HG02798 (cell line): ENCODE results near the gene ANAPC16.

Source experiments
- ATAC-seq: cut with Tn5 transposase; IDR thresholded peaks from one replicate; pipeline ENCODE4 v1.9.1; 2021; ENCODE audit warnings: mild to moderate bottlenecking; ENCODE audit not compliant: unreplicated experiment, poor library complexity

ANAPC16 gene

DNA sequence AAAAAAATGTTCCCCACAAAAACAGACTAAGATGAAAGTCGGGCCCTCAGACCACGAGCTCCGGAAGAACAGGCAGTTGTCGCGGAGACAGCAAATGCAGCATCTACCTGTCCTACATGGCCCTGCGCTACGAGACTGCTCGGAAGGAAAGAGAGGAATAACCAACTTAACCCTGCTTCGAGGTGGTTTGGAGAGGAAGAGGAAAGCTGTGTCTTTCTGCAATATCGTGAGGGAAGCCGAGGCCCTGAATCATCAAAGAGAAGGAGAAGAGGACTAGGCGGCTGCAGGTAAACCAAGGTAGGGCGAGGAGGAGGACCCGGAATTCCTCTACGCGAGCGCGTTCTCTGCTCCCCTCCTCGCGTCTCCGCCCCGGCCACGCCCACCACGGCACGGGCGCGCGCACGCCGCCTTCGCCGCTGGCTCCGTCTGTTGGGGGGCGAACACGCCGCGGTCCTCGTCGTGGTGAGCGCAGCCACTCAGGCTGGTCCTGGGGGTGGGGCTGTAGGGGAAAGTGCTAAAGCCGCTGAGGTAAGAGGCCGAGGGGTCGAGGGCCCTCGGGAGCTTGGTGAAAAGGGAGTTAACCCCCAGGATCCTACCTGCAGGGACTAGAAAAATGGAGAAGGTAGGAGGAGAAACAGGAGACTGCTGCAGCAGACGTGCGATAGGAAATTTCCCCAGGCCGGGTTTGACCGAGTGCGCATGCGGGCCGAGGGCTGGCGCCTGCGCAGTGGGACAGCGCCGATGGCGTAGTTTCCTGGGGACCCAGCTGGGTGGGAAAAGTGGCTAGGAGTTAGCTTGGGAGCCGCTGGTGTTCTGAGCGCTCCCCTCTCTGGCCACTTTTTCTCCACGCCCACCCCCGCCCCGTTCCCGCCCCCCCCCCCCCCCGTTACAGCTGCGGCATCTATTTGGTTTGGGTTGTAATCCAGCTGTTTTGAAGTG, at the start of gene ANAPC16, which contains the start of gene ASCC1:
Gene ANAPC16 (plus strand): TSS at position 402 of the 939 bp plus-strand sequence. CDS start 7,903 bp downstream, outside the sequence.
Gene ASCC1 (minus strand): TSS at position 666 of the 939 bp plus-strand sequence. CDS start 2,978 bp downstream, outside the sequence.
- ATAC-seq, result peak; percentile 89

DNA sequence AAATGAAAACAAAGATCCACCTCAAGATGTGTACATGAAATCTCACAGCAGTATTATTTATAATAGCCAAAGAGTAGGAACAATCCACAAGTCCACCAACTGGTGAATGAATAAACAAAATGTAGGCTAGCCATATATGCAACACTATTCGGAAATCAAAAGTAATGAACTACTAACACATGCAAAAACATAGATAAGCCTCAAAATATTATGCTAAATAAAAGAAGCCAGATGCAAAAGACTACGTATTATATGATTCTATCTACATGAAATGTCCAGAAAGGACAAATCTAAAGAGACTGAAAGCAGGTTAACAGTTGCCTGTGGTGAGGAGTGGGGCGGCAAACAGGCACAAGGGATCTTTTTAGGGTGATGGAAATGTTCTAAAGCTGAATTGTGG, 48.7 kb upstream of the ANAPC16 start:
- ATAC-seq, result no peak

GRCh38 chr10:72170263-72170662, 45.5 kb upstream of the ANAPC16 start:
- ATAC-seq, result no peak

GRCh38 chr10:72170733-72171132, 45.1 kb upstream of the ANAPC16 start:
- no peak for ATAC-seq

- no peak for ATAC-seq
These were observed 44.6 kb upstream of the ANAPC16 start for GRCh38 chr10:72171175-72171630.

GRCh38 chr10:72173262-72173618, 42.6 kb upstream of the ANAPC16 start:
- ATAC-seq, result no peak

DNA sequence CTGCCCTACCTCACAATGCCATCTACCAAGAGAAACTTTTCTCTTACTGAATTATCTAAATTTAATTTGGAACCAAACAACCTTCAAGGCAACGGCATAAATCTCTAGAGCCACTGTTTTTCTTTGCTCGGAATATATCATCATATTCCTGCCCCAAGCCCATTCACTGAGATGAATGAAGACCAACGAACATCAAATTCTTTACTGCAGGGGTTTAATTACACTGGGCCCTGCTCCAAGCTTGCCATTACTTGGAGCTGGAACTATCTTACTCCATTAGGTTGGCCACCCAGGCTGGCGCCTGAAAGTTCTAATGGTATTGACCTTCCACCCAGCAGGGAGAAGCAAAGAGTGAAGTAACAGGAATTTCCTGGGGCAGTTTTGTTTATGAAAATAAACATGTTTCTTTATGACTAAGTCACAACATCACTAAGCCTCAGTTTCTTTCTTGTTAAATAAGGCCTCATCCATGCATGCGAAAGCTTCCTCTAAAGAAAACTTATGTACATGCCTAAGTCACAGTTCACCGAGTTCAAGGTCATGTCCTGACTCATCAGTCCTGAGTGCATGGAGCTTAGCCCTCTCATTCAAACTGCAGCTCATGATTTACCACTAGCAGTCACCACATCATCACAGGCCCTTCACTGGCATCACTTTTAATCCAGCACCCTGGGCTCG, 42.1 kb upstream of the ANAPC16 start:
- no peak for ATAC-seq

DNA sequence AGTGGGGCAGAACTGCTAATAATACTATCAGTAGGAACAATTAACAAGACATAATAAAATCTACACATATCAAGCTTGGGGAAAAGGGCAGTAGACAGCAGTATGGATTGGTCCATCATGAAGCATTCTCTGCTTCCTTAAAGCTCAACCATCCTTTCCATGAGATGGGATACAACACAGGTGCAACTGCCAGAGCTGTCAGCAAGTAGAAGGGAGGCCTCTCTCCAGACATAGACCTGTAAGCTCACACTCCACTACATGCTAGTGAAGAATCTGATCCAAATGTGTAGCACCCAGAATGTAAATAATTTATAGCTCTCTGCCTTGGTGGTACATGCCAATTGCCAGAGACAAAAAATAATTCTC, 41.5 kb upstream of the ANAPC16 start:
- ATAC-seq, result no peak

GRCh38 chr10:72175149-72175548, 40.7 kb upstream of the ANAPC16 start:
- ATAC-seq, result no peak

GRCh38 chr10:72176701-72177100, 39.1 kb upstream of the ANAPC16 start:
- no peak for ATAC-seq

DNA sequence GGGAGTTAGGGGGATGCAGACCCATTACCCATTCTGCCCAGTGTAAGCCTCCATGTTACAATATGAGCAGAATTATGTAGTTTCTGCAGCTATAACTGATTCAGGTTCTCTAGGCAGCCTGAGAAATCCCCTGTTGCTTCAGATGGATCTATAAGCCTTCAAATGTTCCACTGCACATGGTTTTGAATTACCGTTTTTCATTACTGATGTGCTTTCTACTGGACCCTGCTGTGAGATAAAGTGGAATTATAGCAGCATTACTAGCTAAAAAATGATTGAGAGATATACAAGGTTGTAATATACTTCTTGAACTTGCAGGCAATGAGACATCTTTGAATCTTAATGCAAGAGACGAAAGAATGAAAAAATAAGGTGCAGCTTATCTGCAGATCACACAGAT, 38.4 kb upstream of the ANAPC16 start:
- ATAC-seq, result no peak

DNA sequence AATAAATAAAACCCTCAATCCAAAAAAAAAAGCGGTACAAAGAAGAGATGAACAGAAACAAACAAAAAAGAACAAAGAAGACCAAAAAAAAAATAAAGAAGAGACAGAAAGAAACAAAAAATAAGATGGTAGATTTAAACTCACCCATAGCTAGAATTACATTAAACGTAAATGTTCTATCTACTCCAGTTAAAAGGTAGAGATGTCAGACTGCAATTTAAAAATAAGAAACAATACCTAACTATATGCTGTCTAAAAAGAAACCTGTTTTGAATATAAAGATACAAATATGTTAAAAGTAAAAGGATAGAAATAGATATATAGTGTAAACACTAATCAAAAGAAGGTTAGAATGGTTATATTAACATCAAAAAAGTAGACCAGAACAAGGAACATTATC, 31.7 kb upstream of the ANAPC16 start:
- no peak for ATAC-seq

DNA sequence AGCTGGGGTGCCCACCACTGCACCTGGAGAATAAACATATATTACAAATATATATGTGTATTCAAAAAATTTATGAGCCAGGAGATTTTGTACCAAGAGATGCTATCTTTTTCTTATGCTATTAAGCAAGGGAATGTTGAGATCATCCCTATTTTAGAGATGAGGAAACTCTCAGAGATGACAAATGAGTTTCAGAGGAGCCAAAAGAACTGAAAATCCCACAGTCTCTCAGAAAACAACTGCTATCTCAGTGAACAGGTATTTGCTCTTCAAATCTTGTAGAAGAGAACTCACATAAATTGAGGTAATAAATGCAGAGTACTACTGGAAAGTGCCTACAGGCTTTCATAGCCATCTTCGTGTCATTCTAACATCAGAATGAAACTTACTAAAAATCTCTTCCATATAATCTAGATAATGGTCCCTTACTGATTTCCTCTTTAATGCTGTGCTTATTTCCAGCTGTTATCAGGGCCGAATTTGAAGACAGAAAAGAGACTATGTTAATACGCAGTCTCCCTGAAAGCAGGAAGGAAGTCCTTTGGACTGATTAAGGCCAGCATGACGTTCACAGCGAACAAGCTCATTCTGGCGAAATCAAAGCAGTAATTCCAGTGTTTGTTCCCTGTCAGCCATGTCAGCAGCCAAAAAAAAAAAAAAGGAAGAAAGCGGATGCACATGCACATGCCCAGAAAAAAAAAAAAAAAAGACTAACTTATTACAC, 29.4 kb upstream of the ANAPC16 start:
- ATAC-seq, result no peak

DNA sequence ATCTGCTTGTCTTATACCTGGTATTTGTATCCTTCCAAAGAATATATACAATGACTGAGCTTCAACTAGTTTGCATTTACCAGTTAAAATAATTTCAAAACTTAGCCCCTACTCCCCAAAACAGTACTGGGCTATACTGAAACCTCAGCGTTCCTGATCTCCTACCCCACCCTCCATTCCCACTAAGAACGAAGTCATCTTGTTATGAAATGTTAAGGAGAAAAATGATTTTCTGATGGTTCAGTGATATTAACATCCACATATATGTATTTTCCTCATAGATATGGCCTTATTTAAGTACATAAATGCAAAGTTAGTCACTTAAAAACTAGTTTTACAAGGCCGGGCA, 28.9 kb upstream of the ANAPC16 start:
- no peak for ATAC-seq

DNA sequence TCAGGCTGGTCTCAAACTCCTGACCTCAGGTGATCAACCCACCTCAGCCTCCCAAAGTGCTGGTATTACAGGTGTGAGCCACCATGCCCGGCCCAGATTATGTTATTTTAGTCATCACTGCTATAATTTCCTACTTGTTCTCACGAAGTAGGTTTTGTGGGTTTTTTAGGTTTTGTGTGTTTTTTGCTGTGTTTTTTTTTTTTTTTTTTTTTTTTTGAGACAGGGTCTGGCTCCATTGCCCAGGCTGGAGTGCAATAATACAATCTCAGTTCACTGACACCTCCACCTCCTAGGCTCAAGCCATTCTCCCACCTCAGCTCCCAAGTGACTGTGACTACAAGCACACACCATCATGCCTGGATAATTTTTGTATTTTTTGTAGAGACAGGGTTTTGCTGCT, 20.9 kb upstream of the ANAPC16 start:
- ATAC-seq, result no peak

- no peak for ATAC-seq
These were observed 14.9 kb upstream of the ANAPC16 start for GRCh38 chr10:72200883-72201282.

DNA sequence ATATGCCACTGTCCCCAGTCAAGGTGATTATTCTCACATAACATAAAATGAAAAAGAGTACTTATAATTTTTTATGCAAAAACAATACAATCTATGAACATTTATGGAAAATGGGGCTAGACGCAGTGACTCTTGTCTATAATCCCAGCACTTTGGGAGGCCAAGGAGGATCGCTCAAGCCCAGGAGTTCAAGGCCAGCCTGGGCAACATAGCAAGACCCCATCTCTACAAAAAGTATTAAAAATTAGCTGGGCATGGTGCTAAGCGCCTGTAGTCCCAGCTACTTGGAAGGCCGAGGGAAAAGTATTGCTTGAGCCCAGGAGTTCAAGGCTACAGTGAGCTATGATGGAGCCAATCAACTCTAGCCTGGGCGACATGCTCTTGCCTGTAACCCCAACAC, 14.5 kb upstream of the ANAPC16 start:
- no peak for ATAC-seq

DNA sequence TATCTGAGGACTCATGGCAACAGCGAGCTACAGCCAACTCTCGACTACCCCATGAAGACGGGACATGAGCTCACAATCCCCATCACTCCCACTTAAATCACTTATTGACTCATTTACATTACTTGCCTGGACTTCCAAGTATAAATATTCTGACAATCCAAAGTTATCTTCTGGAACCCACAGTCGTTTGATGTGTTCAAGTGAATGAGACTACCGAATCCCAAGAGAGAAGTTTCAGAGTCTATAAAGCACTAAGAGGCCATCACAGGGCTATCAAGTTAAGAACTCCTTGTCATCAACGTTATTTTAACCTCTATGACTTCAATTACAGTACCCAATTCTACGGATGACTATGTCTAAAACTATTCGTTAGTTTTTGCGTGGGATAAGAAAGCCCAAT, 11.5 kb upstream of the ANAPC16 start:
- ATAC-seq, result no peak

GRCh38 chr10:72204724-72205123, 11.1 kb upstream of the ANAPC16 start:
- ATAC-seq, result no peak

GRCh38 chr10:72206511-72207229, 9.1 kb upstream of the ANAPC16 start:
- no peak for ATAC-seq
